ENCODE results near the gene WNT9A. TPM values are rescaled to one million over a fixed set of nuclear protein-coding genes. Genes with fewer than 3 reads are reported as not detected.

The WNT9A gene
- total and polyA plus RNA-seq, 9 of the 15 experiments (the other 6 are each of a cell fraction or from before 2014, with no cell fraction given): 0.04 to 0.17 (median 0.10) TPM; not detected in 4

GRCh38 chr1:227889047-227889862 is 58.5 kb downstream of the WNT9A start (continued):
- TF ChIP-seq PKNOX1 (IDR thresholded peaks at IDR 0.05) (peak; percentile 98), IFI16 (CRISPR knock-in tag; IDR thresholded peaks at IDR 0.05) (no peak), HNRNPH1 (optimal IDR thresholded peaks at IDR 0.05; ENCODE audit: low read depth, low read length) (no peak), RNF2 (IDR thresholded peaks at IDR 0.05) (no peak), MAZ (CRISPR knock-in tag; conservative IDR thresholded peaks at IDR 0.05 in 1 of 2, IDR thresholded peaks at IDR 0.05 in 1 of 2) (0 out of 4 replicates have a peak, but pooled peaks of 1 of the 2 experiments have one; percentile 21), HNRNPL (IDR thresholded peaks at IDR 0.05; ENCODE audit: low read depth, low read length) (no peak), SFPQ (IDR thresholded peaks at IDR 0.05; ENCODE audit: low read depth, low read length) (no peak), TAL1 (IDR thresholded peaks at IDR 0.05) (peak; percentile 70), CBFA2T2 (conservative IDR thresholded peaks at IDR 0.05) (peak; percentile 64), TEAD4 (IDR thresholded peaks at IDR 0.05; ENCODE audit: low read length) (peak; percentile 60), TEAD4 (CRISPR knock-in tag; IDR thresholded peaks at IDR 0.05; ENCODE audit: borderline replicate concordance) (no peak), NCOA1 (IDR thresholded peaks at IDR 0.05; ENCODE audit: low read depth) (no peak), ZEB2 (IDR thresholded peaks at IDR 0.05) (no peak), RBM39 (optimal IDR thresholded peaks at IDR 0.05; ENCODE audit: low read depth, low read length) (no peak), ZNF561 (CRISPR knock-in tag; conservative IDR thresholded peaks at IDR 0.05) (no peak), ZNF311 (CRISPR knock-in tag; IDR thresholded peaks at IDR 0.05) (no peak), TBP (optimal IDR thresholded peaks at IDR 0.05; ENCODE audit: low read depth, low read length) (no peak), POLR2G (IDR thresholded peaks at IDR 0.05; ENCODE audit: low read depth, low read length) (no peak), EP400 (IDR thresholded peaks at IDR 0.05) (no peak), HIVEP1 (CRISPR knock-in tag; IDR thresholded peaks at IDR 0.05) (no peak), ZNF707 (CRISPR knock-in tag; conservative IDR thresholded peaks at IDR 0.05) (no peak), PHB (CRISPR knock-in tag; IDR thresholded peaks at IDR 0.05) (no peak), NCOA4 (IDR thresholded peaks at IDR 0.05; ENCODE audit: partially characterized antibody) (no peak), NELFE (IDR thresholded peaks at IDR 0.05; ENCODE audit: insufficient read depth, insufficient read length) (no peak)
- TF ChIP-seq, protein P1, sequence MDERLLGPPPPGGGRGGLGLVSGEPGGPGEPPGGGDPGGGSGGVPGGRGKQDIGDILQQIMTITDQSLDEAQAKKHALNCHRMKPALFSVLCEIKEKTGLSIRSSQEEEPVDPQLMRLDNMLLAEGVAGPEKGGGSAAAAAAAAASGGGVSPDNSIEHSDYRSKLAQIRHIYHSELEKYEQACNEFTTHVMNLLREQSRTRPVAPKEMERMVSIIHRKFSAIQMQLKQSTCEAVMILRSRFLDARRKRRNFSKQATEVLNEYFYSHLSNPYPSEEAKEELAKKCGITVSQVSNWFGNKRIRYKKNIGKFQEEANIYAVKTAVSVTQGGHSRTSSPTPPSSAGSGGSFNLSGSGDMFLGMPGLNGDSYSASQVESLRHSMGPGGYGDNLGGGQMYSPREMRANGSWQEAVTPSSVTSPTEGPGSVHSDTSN (CRISPR knock-in tag; IDR thresholded peaks at IDR 0.05; ENCODE audit: low read depth): peak; percentile 78
- TF ChIP-seq, protein P1 (tag; conservative IDR thresholded peaks at IDR 0.05; ENCODE audit: low read depth): peak; percentile 84
